K562 (cell line): ENCODE data around the gene ENTPD6. TPM values are rescaled to one million over a fixed set of nuclear protein-coding genes. Genes with fewer than 3 reads are reported as not detected.

Experiments used
- ATAC-seq: fragments of 200-7000 bp; cut with Tn5 transposase; 3 replicates; pipeline ENCODE4 v1.9.1; 2020; ENCODE audit warnings: moderate library complexity
- BruUV-seq: library from RNA; stranded (reverse); fragments of 400-500 nt; replicated peaks from 2 replicates; lab custom pipeline; 2021; lab: Mats Ljungman, UMichigan
- CTCF ChIA-PET: fragments of 300-600 bp; formaldehyde crosslinking; extraction: SDS; loops from one replicate; lab custom pipeline; 2021; ENCODE audit warnings: low intra/inter-chr PET ratio; lab: Yijun Ruan, JAX
- POLR2A ChIA-PET: fragments of 300-600, 350-650 bp; sonication (Branson Sonifier 250); formaldehyde crosslinking; extraction: SDS; loops from one replicate; lab custom pipeline; 2021; ENCODE audit warnings: antibody characterized with exemption, inconsistent platforms; lab: Yijun Ruan, JAX
- DNase-seq, 4 experiments: peaks; one replicate each; pipeline versions ENCODE4 v3.0.0 to v3.0.0-alpha.2; 2011 to 2018; ENCODE audit warnings: low spot score in 3 of 4, mixed read lengths in 3 of 4; ENCODE audit errors: extremely low read depth in 1 of 4
- FAIRE-seq: peaks from 2 replicates; lab custom pipeline; 2011; peaks lifted over from hg19 to GRCh38; lab: Jason Lieb, UNC
- H2AFZ ChIP-seq: 2 replicates; pipeline ENCODE4 v1.6.0; 2011; ENCODE audit warnings: low read depth, low read length, control low read depth, inconsistent platforms
- H3K27ac ChIP-seq: fragments of 200-600 bp; 3 replicates; pipeline ENCODE4 v1.8.0; 2011; ENCODE audit warnings: low read depth, mild to moderate bottlenecking, control low read depth, inconsistent platforms, low read length, moderate library complexity, mixed read lengths; ENCODE audit errors: extremely low read depth
- H3K27me3 ChIP-seq, 2 experiments: fragments of 300-600 bp in 1 of 2; 2 replicates in 1 of 2; 3 replicates in 1 of 2; pipeline versions ENCODE4 v1.6.0 to v1.8.0; 2011; ENCODE audit warnings: inconsistent platforms in 2 of 2, low read length in 2 of 2, mild to moderate bottlenecking in 1 of 2, mixed read lengths in 1 of 2, moderate library complexity in 1 of 2; ENCODE audit not compliant: control insufficient read depth in 2 of 2, insufficient read depth in 2 of 2
- H3K36me3 ChIP-seq: fragments of 300-600 bp; 3 replicates; pipeline ENCODE4 v1.8.0; 2011; ENCODE audit warnings: mild to moderate bottlenecking, low read length, inconsistent platforms; ENCODE audit not compliant: control insufficient read depth, insufficient read depth
- H3K4me1 ChIP-seq, 2 experiments: fragments of 200-600 bp in 1 of 2; replicated peaks in 1 of 2; 2 replicates in 1 of 2; 3 replicates in 1 of 2; pipeline versions ENCODE4 v1.5.1 to v1.8.0; 2011; ENCODE audit warnings: inconsistent platforms in 2 of 2, low read length in 2 of 2, mild to moderate bottlenecking in 1 of 2, mixed read lengths in 1 of 2, moderate library complexity in 1 of 2; ENCODE audit not compliant: control insufficient read depth in 2 of 2, insufficient read depth in 2 of 2
- H3K4me2 ChIP-seq: 2 replicates; pipeline ENCODE4 v1.6.1; 2011; ENCODE audit warnings: low read length, control low read depth, inconsistent platforms, mixed read lengths; ENCODE audit not compliant: insufficient read depth
- H3K4me3 ChIP-seq: fragments of 200-600 bp; sonication (generic), shearing (Covaris generic); 2 replicates; pipeline ENCODE4 v1.5.1; 2016; ENCODE audit warnings: control low read depth, inconsistent platforms
- H3K79me2 ChIP-seq: fragments of 200-600 bp; 3 replicates; pipeline ENCODE4 v1.8.0; 2011; ENCODE audit warnings: low read length, inconsistent platforms; ENCODE audit not compliant: control insufficient read depth, insufficient read depth
- H3K9ac ChIP-seq, 2 experiments: 2 replicates each; pipeline versions ENCODE4 v1.6.0 to v1.6.1; 2011; ENCODE audit warnings: low read depth in 2 of 2, low read length in 2 of 2, control low read depth in 1 of 2, inconsistent platforms in 1 of 2, mild to moderate bottlenecking in 1 of 2, mixed read lengths in 1 of 2; ENCODE audit not compliant: insufficient read depth in 1 of 2
- H3K9me1 ChIP-seq: one replicate; pipeline ENCODE4 v1.6.0; 2011; ENCODE audit warnings: inconsistent platforms, mild to moderate bottlenecking, low read length, moderate library complexity; ENCODE audit not compliant: control insufficient read depth, insufficient read depth
- H3K9me3 ChIP-seq: replicated peaks from 2 replicates; pipeline ENCODE4 v1.5.1; 2011; ENCODE audit warnings: low read depth, low read length, inconsistent platforms; ENCODE audit not compliant: control insufficient read depth, insufficient read depth
- H4K20me1 ChIP-seq: replicated peaks from 2 replicates; pipeline ENCODE4 v1.6.1; 2011; ENCODE audit warnings: low read length, inconsistent platforms, mixed read lengths; ENCODE audit not compliant: control insufficient read depth, insufficient read depth
- CEBPZ ChIP-seq: fragments of 150-350 bp; IDR thresholded peaks from 2 replicates; pipeline ENCODE4 v1.6.1; 2014; ENCODE audit warnings: low read depth, mild to moderate bottlenecking, low read length, borderline replicate concordance
- CUX1 ChIP-seq: fragments of 200-800 bp; sonication (Bioruptor generic); IDR thresholded peaks from 2 replicates; pipeline ENCODE4 v1.6.1; 2016; ENCODE audit warnings: missing genetic modification characterization, missing compliant biosample characterization
- TSHZ1 ChIP-seq: fragments of 250-450 bp; sonication (Bioruptor Pico); IDR thresholded peaks from 2 replicates; pipeline ENCODE4 v1.4.0; 2020; ENCODE audit warnings: mild to moderate bottlenecking, moderate library complexity
- ZNF280A ChIP-seq: fragments of 450-650 bp; IDR thresholded peaks from 2 replicates; pipeline ENCODE4 v1.6.1; 2018; ENCODE audit warnings: mild to moderate bottlenecking, low read depth; ENCODE audit not compliant: partially characterized antibody
- ZNF57 ChIP-seq: fragments of 450-650 bp; formaldehyde crosslinking; IDR thresholded peaks from 2 replicates; pipeline ENCODE4 v1.4.0; 2020; ENCODE audit warnings: mild to moderate bottlenecking, moderate library complexity
- WGBS: fragments of 100-300 bp; shearing (Covaris generic); methylation state at CpG from one replicate; pipeline ENCODE4 v1.1.6; 2016; ENCODE audit warnings: low coverage, mixed read lengths; ENCODE audit not compliant: insufficient coverage; ENCODE audit errors: missing lambda C conversion rate; 5-methylcytosine and 5-hydroxymethylcytosine counted together
- in situ Hi-C: fragments of 300-500 bp; cut with MboI; formaldehyde crosslinking; loops from 4 replicates; pipeline ENCODE4 v1.15.0; 2018; ENCODE audit warnings: inconsistent platforms, mixed read lengths
- intact Hi-C: fragments of 100-400 bp; cut with micrococcal nuclease; formaldehyde crosslinking; loops from 2 replicates; pipeline ENCODE4 v1.14.2; 2022
- polyA plus RNA-seq, 8 experiments: library from polyadenylated mRNA; depleted of rRNA in 4 of 8; stranded (reverse) in 5 of 8; unstranded in 3 of 8; fragments of >200 nt; fragmentation: Nextera tagmentation in 2 of 8; fragmentation: Illumina TruSeq in 1 of 8; extraction: Ambion mirVana in 2 of 8; extraction: Trizol in 1 of 8; gene quantifications; 2 replicates each; pipeline versions ENCODE4 v1.2.1 to v1.2.3, GENCODE V29; 2011 to 2014; ENCODE audit warnings: inconsistent platforms in 1 of 8, missing spikeins in 1 of 8
- total RNA-seq, 7 experiments: library from RNA; depleted of rRNA in 6 of 7; stranded (reverse); fragments of >200 nt in 6 of 7; fragmentation: Illumina TruSeq in 2 of 7; extraction: Trizol in 2 of 7; gene quantifications; 2 replicates each; pipeline versions ENCODE4 v1.2.1 to v1.2.3, GENCODE V29; 2011 to 2021; ENCODE audit warnings: low replicate concordance in 1 of 7

ENTPD6 gene
- total and polyA plus RNA-seq, 9 of the 15 experiments (the other 6 are each of a cell fraction or from before 2014, with no cell fraction given): 0.82 to 36.8 (median 22.4) TPM

- FAIRE-seq: no peak
- ATAC-seq: no peak
- Histone ChIP-seq H3K27ac (no peak overlapping the region), H3K9me1 (no peaks in the 10 kb centered on the region), H3K9ac (no peak overlapping the region), H3K9me3 (no peaks in the 10 kb centered on the region), H3K36me3 (peaks cover 32% of the 10 kb centered on the region; the same call in 2 of the 3 replicates), H3K4me3 (no peak overlapping the region), H3K4me1 (peaks cover 0 to 14% of the 10 kb centered on the region in 2 experiments; a peak in 2 of 5 replicates), H3K27me3 (no peaks in the 10 kb centered on the region), H3K4me2 (no peak overlapping the region), H2AFZ (no peak overlapping the region), H3K79me2 (no peaks in the 10 kb centered on the region; the same call in 2 of the 3 replicates), H4K20me1 (peaks cover 3% of the 10 kb centered on the region; the same call in 1 of the 2 replicates)
- CTCF ChIA-PET: no interaction called here
- POLR2A ChIA-PET: interaction anchor here (1.0 kb wide), 1 partner anchor 11 kb away, joined by 3 read pairs; no protein-coding TSS in a partner anchor
- 96% methylated on average over 5 of the region's 12 CpGs for WGBS
- intact Hi-C loops (no loop called here), in situ Hi-C loops (no loop called here)
- DNase-seq: no peak
- no TSS peak for BruUV-seq
- TF ChIP-seq CEBPZ (no peak), ZNF280A (no peak), CUX1 (CRISPR knock-in tag) (no peak), TSHZ1 (CRISPR knock-in tag) (no peak), ZNF57 (no peak)
Measured at GRCh38 chr20:25209911-25210310, 14.4 kb downstream of the ENTPD6 start.
